SK-N-SH (cell line): ENCODE results near the gene ESD.

Experiments
- EP300 ChIP-seq, 2 experiments: IDR thresholded peaks; 2 replicates each; pipeline versions ENCODE4 v1.4.0 to v1.6.1; 2012; ENCODE audit warnings: borderline replicate concordance in 1 of 2, low read depth in 1 of 2, low read length in 1 of 2
- POLR2AphosphoS5 ChIP-seq: IDR thresholded peaks from 2 replicates; pipeline ENCODE4 v1.6.1; 2012; ENCODE audit warnings: low read depth, low read length
- RXRA ChIP-seq: IDR thresholded peaks from 2 replicates; pipeline ENCODE4 v1.4.0; 2012; ENCODE audit warnings: low read depth, mild to moderate bottlenecking, borderline replicate concordance
- SIN3A ChIP-seq: IDR thresholded peaks from 2 replicates; pipeline ENCODE4 v1.6.1; 2012; ENCODE audit warnings: low read depth, mild to moderate bottlenecking, low read length, moderate library complexity, borderline replicate concordance
- YY1 ChIP-seq: IDR thresholded peaks from 2 replicates; pipeline ENCODE4 v1.4.0; 2012; ENCODE audit warnings: low read depth, mild to moderate bottlenecking
- TF ChIP-seq, protein P1 (sequence below): fragments of 200-600 bp; sonication (generic); IDR thresholded peaks from 2 replicates; pipeline ENCODE4 v1.6.1; 2017; ENCODE audit warnings: antibody characterized with exemption, mild to moderate bottlenecking, moderate library complexity
- TF ChIP-seq, protein P2 (sequence below): fragments of 150-350 bp; IDR thresholded peaks from 2 replicates; pipeline ENCODE4 v1.6.1; 2017; ENCODE audit warnings: antibody characterized with exemption, low read length, low read depth, borderline replicate concordance
- TF ChIP-seq, protein P3 (sequence below): IDR thresholded peaks from 2 replicates; pipeline ENCODE4 v1.4.0; 2012; ENCODE audit warnings: low read depth, borderline replicate concordance
- TF ChIP-seq, protein P4 (sequence below): IDR thresholded peaks from 2 replicates; pipeline ENCODE4 v1.4.0; 2012; ENCODE audit warnings: low read depth

DNA sequence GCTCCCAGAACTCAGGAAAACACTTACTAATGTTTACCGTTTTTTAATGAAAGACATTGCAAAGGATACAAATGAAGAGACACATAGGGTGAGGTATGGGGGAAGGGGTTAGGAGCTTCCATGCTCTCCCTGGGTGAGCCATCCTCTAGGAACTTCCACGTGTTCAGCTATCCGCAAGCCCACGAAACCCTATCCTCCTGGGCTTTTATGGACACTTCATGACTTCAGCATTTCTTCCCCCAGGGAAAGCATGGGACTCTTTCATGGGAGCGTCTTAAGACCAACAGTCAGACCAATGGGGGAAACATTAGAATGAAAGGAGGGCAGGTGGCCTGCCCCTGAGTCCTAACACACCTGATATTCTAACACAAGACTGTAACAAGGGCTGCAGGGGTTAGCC lies 6.6 kb upstream of the ESD start:
- TF ChIP-seq, protein P1, sequence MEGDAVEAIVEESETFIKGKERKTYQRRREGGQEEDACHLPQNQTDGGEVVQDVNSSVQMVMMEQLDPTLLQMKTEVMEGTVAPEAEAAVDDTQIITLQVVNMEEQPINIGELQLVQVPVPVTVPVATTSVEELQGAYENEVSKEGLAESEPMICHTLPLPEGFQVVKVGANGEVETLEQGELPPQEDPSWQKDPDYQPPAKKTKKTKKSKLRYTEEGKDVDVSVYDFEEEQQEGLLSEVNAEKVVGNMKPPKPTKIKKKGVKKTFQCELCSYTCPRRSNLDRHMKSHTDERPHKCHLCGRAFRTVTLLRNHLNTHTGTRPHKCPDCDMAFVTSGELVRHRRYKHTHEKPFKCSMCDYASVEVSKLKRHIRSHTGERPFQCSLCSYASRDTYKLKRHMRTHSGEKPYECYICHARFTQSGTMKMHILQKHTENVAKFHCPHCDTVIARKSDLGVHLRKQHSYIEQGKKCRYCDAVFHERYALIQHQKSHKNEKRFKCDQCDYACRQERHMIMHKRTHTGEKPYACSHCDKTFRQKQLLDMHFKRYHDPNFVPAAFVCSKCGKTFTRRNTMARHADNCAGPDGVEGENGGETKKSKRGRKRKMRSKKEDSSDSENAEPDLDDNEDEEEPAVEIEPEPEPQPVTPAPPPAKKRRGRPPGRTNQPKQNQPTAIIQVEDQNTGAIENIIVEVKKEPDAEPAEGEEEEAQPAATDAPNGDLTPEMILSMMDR = no peak
- TF ChIP-seq SIN3A (no peak), RXRA (no peak), EP300 (IDR thresholded peaks at IDR 0.05; ENCODE audit: borderline replicate concordance in 1 of 2, low read depth in 1 of 2, low read length in 1 of 2) (no peak), POLR2AphosphoS5 (no peak), YY1 (no peak)
- TF ChIP-seq, protein P2, sequence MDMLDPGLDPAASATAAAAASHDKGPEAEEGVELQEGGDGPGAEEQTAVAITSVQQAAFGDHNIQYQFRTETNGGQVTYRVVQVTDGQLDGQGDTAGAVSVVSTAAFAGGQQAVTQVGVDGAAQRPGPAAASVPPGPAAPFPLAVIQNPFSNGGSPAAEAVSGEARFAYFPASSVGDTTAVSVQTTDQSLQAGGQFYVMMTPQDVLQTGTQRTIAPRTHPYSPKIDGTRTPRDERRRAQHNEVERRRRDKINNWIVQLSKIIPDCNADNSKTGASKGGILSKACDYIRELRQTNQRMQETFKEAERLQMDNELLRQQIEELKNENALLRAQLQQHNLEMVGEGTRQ = no peak
- TF ChIP-seq, protein P3, sequence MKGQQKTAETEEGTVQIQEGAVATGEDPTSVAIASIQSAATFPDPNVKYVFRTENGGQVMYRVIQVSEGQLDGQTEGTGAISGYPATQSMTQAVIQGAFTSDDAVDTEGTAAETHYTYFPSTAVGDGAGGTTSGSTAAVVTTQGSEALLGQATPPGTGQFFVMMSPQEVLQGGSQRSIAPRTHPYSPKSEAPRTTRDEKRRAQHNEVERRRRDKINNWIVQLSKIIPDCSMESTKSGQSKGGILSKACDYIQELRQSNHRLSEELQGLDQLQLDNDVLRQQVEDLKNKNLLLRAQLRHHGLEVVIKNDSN = no peak
- TF ChIP-seq, protein P4, sequence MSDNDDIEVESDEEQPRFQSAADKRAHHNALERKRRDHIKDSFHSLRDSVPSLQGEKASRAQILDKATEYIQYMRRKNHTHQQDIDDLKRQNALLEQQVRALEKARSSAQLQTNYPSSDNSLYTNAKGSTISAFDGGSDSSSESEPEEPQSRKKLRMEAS = no peak
